Measurements from ENCODE around the gene UPF3A. TPM values are rescaled to one million over a fixed set of nuclear protein-coding genes. Genes with fewer than 3 reads are reported as not detected.
A peak's percentile ranks its signal among the peaks of the same experiment; 100 is the strongest.

UPF3A gene
- total RNA-seq, 4 donors from 2014 or later: 28.9 to 85.8 (median 33.4) TPM

GRCh38 chr13:114236227-114236626, 45.2 kb upstream of the UPF3A start:
- peaks cover 0 to 12% (median 6%) of the 10 kb centered on the region in 4 donors for H3K4me1 ChIP-seq
- TF ChIP-seq POLR2A (IDR thresholded peaks at IDR 0.05) (no peak), CTCF (IDR thresholded peaks at IDR 0.05) (no peak)
- no peaks in the 10 kb centered on the region for H3K27me3 ChIP-seq
- no peak for DNase-seq
- H3K36me3 ChIP-seq: peaks cover 0 to 45% (median 0%) of the 10 kb centered on the region in 3 donors
- H3K27ac ChIP-seq: no peak overlapping the region
- H3K4me3 ChIP-seq: peak overlapping the region in 1 of 4 donors; percentile 90
- no peaks in the 10 kb centered on the region for H3K9me3 ChIP-seq

GRCh38 chr13:114237415-114238112, 43.8 kb upstream of the UPF3A start:
- Histone ChIP-seq H3K36me3 (peaks cover 0 to 59% (median 0%) of the 10 kb centered on the region in 3 donors), H3K4me1 (peaks cover 0 to 12% (median 6%) of the 10 kb centered on the region in 4 donors), H3K27me3 (no peaks in the 10 kb centered on the region), H3K9me3 (no peaks in the 10 kb centered on the region), H3K27ac (no peak overlapping the region), H3K4me3 (no peak overlapping the region)
- no peak for TF ChIP-seq CTCF (IDR thresholded peaks at IDR 0.05)
- TF ChIP-seq POLR2A (IDR thresholded peaks at IDR 0.05): no peak
- no peak for DNase-seq

- no peak for TF ChIP-seq CTCF (IDR thresholded peaks at IDR 0.05)
- no peak for TF ChIP-seq POLR2A (IDR thresholded peaks at IDR 0.05)
- Histone ChIP-seq H3K4me1 (no peaks in the 10 kb centered on the region), H3K9me3 (no peaks in the 10 kb centered on the region), H3K36me3 (peaks cover 0 to 100% (median 3%) of the 10 kb centered on the region in 3 donors), H3K4me3 (no peak overlapping the region), H3K27me3 (no peaks in the 10 kb centered on the region), H3K27ac (no peak overlapping the region)
- no peak for DNase-seq
Measured at GRCh38 chr13:114241918-114242317, 39.5 kb upstream of the UPF3A start.

- Histone ChIP-seq H3K36me3 (peaks cover 0 to 99% (median 3%) of the 10 kb centered on the region in 3 donors), H3K27ac (no peak overlapping the region), H3K4me3 (no peak overlapping the region), H3K9me3 (no peaks in the 10 kb centered on the region), H3K4me1 (no peaks in the 10 kb centered on the region), H3K27me3 (no peaks in the 10 kb centered on the region)
- no peak for DNase-seq
- no peak for TF ChIP-seq CTCF (IDR thresholded peaks at IDR 0.05)
- no peak for TF ChIP-seq POLR2A (IDR thresholded peaks at IDR 0.05)
Measured at GRCh38 chr13:114243971-114244370, 37.4 kb upstream of the UPF3A start.

- TF ChIP-seq CTCF (IDR thresholded peaks at IDR 0.05) (no peak), POLR2A (IDR thresholded peaks at IDR 0.05) (no peak)
- Histone ChIP-seq H3K4me3 (no peak overlapping the region), H3K27me3 (no peaks in the 10 kb centered on the region), H3K9me3 (no peaks in the 10 kb centered on the region), H3K27ac (no peak overlapping the region), H3K36me3 (peaks cover 0 to 99% (median 3%) of the 10 kb centered on the region in 3 donors), H3K4me1 (no peaks in the 10 kb centered on the region)
- no peak for DNase-seq
Measured at GRCh38 chr13:114244637-114245036, 36.8 kb upstream of the UPF3A start.
